Vagina (tissue), 2 donors: ENCODE results near the gene SSBP2.

Experiments
- POLR2A ChIP-seq, 2 donors: fragments of 450-650 bp; IDR thresholded peaks; one replicate each; pipeline ENCODE4 v1.6.1; 2017; ENCODE audit warnings: antibody characterized with exemption in 2 of 2, mild to moderate bottlenecking in 2 of 2, moderate library complexity in 2 of 2
- POLR2AphosphoS5 ChIP-seq, 2 donors: sonication (generic); formaldehyde crosslinking; IDR thresholded peaks; one replicate each; pipeline ENCODE4 v1.9.0; 2017; ENCODE audit warnings: antibody characterized with exemption in 2 of 2, mild to moderate bottlenecking in 2 of 2, low read depth in 1 of 2; ENCODE audit not compliant: insufficient read depth in 1 of 2
- TF ChIP-seq, protein P1 (sequence below), 3 experiments: fragments of 450-650 bp in 2 of 3; fragments of 200-600 bp in 1 of 3; sonication (generic) in 1 of 3; IDR thresholded peaks; one replicate each; pipeline ENCODE4 v1.5.1; 2017 to 2019; ENCODE audit warnings: antibody characterized with exemption in 3 of 3, mild to moderate bottlenecking in 2 of 3, moderate library complexity in 2 of 3

DNA sequence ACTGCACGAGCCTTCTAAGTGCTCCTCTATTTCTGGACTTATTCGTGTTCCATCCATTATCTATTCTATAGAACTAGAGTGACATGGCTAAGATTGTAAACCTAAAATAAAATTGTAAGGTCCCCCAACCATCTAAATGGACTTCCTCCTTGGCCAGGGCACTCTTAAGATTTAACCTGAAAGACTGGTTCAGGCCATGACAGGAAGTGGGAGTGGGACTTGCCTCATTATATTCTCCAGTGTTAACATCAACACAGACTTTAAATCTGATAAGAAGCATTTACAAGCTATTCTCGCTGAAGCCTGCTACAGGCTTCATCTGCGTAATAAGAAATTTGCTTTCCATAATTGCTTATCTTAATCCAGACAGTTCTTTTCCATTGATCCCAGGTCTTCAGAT lies 117.0 kb downstream of the SSBP2 start:
- TF ChIP-seq POLR2AphosphoS5 (IDR thresholded peaks at IDR 0.05; ENCODE audit: insufficient read depth in 1 of 2, low read depth in 1 of 2) (no peak), POLR2A (IDR thresholded peaks at IDR 0.05) (no peak)
- TF ChIP-seq, protein P1, sequence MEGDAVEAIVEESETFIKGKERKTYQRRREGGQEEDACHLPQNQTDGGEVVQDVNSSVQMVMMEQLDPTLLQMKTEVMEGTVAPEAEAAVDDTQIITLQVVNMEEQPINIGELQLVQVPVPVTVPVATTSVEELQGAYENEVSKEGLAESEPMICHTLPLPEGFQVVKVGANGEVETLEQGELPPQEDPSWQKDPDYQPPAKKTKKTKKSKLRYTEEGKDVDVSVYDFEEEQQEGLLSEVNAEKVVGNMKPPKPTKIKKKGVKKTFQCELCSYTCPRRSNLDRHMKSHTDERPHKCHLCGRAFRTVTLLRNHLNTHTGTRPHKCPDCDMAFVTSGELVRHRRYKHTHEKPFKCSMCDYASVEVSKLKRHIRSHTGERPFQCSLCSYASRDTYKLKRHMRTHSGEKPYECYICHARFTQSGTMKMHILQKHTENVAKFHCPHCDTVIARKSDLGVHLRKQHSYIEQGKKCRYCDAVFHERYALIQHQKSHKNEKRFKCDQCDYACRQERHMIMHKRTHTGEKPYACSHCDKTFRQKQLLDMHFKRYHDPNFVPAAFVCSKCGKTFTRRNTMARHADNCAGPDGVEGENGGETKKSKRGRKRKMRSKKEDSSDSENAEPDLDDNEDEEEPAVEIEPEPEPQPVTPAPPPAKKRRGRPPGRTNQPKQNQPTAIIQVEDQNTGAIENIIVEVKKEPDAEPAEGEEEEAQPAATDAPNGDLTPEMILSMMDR (IDR thresholded peaks at IDR 0.05): no peak
